Measurements from ENCODE around the gene TRPM3. TPM values are rescaled to one million over a fixed set of nuclear protein-coding genes. Genes with fewer than 3 reads are reported as not detected.
A peak's percentile ranks its signal among the peaks of the same experiment; 100 is the strongest.

Gene TRPM3
- total and polyA plus RNA-seq, 9 of the 15 experiments (the other 6 are each of a cell fraction or from before 2014, with no cell fraction given), result 0.04 TPM; not detected in 8

GRCh38 chr9:70485273-70485858, 636.1 kb downstream of the TRPM3 start (continued):
- TF ChIP-seq VEZF1 (CRISPR knock-in tag; IDR thresholded peaks at IDR 0.05), result peak; percentile 86
- no peak for TF ChIP-seq RBM22 (IDR thresholded peaks at IDR 0.05; ENCODE audit: low read depth, low read length, poor library complexity, severe bottlenecking)
- TF ChIP-seq MLLT1 (IDR thresholded peaks at IDR 0.05), result peak in 1 of 2 experiments; percentile 34; a peak in 1 of 4 replicates
- peak in 1 of 2 experiments; percentile 35 for TF ChIP-seq E2F6 (IDR thresholded peaks at IDR 0.05; ENCODE audit: borderline replicate concordance in 1 of 2, extremely low read depth in 1 of 2, insufficient read depth in 1 of 2, insufficient read length in 1 of 2, low read depth in 1 of 2, low read length in 1 of 2, poor library complexity in 1 of 2, severe bottlenecking in 1 of 2)
- peak in 1 of 3 experiments; percentile 60; a peak in 1 of 6 replicates for TF ChIP-seq ZBTB11 (CRISPR knock-in tag; IDR thresholded peaks at IDR 0.05)
- TF ChIP-seq MAX (CRISPR knock-in tag; IDR thresholded peaks at IDR 0.05), result peak; percentile 36; the same call in 1 of the 2 replicates
- TF ChIP-seq POLR2B (IDR thresholded peaks at IDR 0.05; ENCODE audit: low read depth, partially characterized antibody), result no peak
- no peak for TF ChIP-seq UBTF (IDR thresholded peaks at IDR 0.05; ENCODE audit: borderline replicate concordance in 1 of 2, low read depth in 2 of 2, low read length in 2 of 2)
- peak; percentile 15; the same call in 1 of the 2 replicates for TF ChIP-seq SP1 (CRISPR knock-in tag; IDR thresholded peaks at IDR 0.05)
- TF ChIP-seq ZBTB12 (CRISPR knock-in tag; IDR thresholded peaks at IDR 0.05), result no peak
- peak; percentile 60 for TF ChIP-seq MEF2D (tag; conservative IDR thresholded peaks at IDR 0.05; ENCODE audit: low read depth)
- TF ChIP-seq RBBP5 (IDR thresholded peaks at IDR 0.05; ENCODE audit: borderline replicate concordance, insufficient read depth, low read length, poor library complexity, severe bottlenecking), result no peak

Data from K562 (cell line).